ENCODE data around the gene OR12D3.
"Not testable (repeated sequence)": the region's sequence is repeated elsewhere in the genome, so short reads cannot be mapped to it uniquely, and the experiment has no call there.

OR12D3 gene

DNA sequence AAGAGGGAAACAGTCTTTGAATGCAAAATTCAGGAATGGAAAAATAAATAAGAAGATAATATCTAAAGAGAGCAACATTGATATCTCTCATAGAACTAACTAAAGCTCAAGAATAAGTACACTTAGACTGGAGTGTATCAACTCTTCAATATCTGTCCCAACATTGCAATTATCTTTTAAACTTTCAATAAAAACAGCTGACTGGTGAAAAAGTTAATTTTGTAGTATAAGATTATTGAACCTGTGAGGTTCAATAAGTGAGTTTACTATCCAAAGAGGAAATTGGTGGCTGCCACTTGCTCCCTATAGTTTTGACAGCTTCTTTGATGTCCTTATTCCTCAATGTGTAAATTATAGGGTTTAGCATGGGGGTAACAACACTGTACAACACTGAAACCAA, 20.1 kb downstream of the OR12D3 start:
- no peaks in the 10 kb centered on the region for H3K36me3 ChIP-seq (ENCODE audit: control insufficient read depth, insufficient read depth, low read length)
- H3K9me3 ChIP-seq (ENCODE audit: control insufficient read depth, insufficient read depth, low read length), result no peaks in the 10 kb centered on the region
- H3K27me3 ChIP-seq (ENCODE audit: control insufficient read depth, insufficient read depth, low read length), result no peaks in the 10 kb centered on the region
- no peak overlapping the region for H3K9ac ChIP-seq (ENCODE audit: low read depth, low read length)
- no peak overlapping the region for H3K4me3 ChIP-seq (ENCODE audit: low read depth, low read length)
- no peaks in the 10 kb centered on the region for H3K4me1 ChIP-seq (ENCODE audit: control insufficient read depth, insufficient read depth, low read length)

DNA sequence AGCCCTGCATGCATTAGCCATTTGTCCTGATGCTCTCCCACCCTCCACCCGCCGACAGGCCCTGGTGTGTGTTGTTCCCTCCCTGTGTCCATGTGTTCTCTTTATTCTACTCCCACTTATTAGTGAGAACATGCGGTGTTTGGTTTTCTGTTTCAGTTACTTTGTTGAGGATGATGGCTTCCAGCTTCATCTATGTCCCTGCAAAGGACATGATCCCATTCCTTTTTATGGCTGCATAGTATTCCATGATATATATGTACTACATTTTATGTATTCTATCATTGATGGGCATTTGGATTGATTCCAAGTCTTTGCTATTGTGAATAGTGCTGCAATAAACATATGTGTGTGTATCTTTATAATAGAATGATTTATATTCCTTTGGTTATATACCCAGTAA, 25.7 kb downstream of the OR12D3 start:
- H3K4me1 ChIP-seq (ENCODE audit: control insufficient read depth, insufficient read depth, low read length); H3K9me3 ChIP-seq (ENCODE audit: control insufficient read depth, insufficient read depth, low read length); H3K27me3 ChIP-seq (ENCODE audit: control insufficient read depth, insufficient read depth, low read length); H3K4me3 ChIP-seq (ENCODE audit: low read depth, low read length); H3K36me3 ChIP-seq (ENCODE audit: control insufficient read depth, insufficient read depth, low read length); H3K9ac ChIP-seq (ENCODE audit: low read depth, low read length): not testable (repeated sequence)

DNA sequence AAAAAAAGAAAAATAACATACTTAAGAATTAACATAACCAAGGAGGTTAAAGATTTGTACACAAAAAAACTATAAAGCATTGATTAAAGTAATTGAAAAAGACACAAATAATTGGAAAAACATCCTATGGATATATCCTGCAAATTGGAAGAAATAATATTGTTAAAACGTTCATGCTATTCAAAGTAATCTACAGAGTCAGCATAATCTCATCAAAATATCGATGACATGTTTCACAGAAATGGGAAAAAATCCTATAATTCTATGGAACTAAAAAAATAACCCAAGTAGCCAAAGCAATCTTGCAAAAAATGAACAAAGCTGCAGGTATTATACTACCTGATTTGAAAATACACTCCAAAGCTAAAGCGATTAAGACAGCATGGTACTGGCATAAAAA, 29.7 kb downstream of the OR12D3 start:
- Histone ChIP-seq H3K27me3 (ENCODE audit: control insufficient read depth, insufficient read depth, low read length) (no peaks in the 10 kb centered on the region), H3K9me3 (ENCODE audit: control insufficient read depth, insufficient read depth, low read length) (no peaks in the 10 kb centered on the region), H3K4me1 (ENCODE audit: control insufficient read depth, insufficient read depth, low read length) (no peaks in the 10 kb centered on the region), H3K9ac (ENCODE audit: low read depth, low read length) (no peak overlapping the region), H3K4me3 (ENCODE audit: low read depth, low read length) (no peak overlapping the region), H3K36me3 (ENCODE audit: control insufficient read depth, insufficient read depth, low read length) (no peaks in the 10 kb centered on the region)

DNA sequence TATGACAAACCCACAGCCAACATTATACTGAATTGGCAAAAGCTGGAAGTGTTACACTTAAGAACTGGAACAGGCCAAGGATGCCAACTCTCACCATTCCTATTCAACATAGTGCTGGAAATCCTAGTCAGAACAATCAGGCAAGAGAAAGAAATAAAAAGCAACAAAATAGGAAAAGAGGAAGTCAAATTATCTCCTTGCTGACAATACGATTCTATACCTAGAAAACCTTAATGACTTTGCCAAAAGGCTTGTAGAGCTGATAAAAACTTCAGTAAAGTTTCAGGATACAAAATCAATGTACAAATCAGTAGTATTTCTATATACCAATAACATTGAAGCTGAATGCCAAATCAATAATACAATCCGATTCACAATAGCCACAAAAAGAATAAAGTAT, 38.8 kb downstream of the OR12D3 start:
- Histone ChIP-seq H3K4me1 (ENCODE audit: control insufficient read depth, insufficient read depth, low read length) (no peaks in the 10 kb centered on the region), H3K4me3 (ENCODE audit: low read depth, low read length) (no peak overlapping the region), H3K9ac (ENCODE audit: low read depth, low read length) (no peak overlapping the region), H3K36me3 (ENCODE audit: control insufficient read depth, insufficient read depth, low read length) (no peaks in the 10 kb centered on the region), H3K27me3 (ENCODE audit: control insufficient read depth, insufficient read depth, low read length) (no peaks in the 10 kb centered on the region), H3K9me3 (ENCODE audit: control insufficient read depth, insufficient read depth, low read length) (no peaks in the 10 kb centered on the region)

DNA sequence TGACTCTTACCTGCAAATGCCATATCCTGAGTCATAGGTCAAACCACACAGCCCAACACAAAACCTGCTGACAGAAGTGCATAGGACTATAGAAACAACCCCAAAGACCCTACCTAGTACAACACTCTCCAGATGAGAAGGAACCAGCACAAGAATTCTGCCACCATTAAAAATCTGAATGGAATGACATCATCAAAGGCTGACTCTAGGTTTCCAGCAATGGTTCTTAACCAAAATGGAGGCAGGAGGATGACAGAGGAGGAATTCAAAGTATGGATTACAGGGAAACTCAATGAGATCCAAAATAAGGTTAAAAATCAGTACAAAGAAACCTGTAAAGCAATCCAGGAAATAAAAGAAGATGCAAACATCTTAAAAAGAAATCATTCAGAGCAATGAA, 42.4 kb downstream of the OR12D3 start:
- Histone ChIP-seq H3K9me3 (ENCODE audit: control insufficient read depth, insufficient read depth, low read length) (no peaks in the 10 kb centered on the region), H3K27me3 (ENCODE audit: control insufficient read depth, insufficient read depth, low read length) (no peaks in the 10 kb centered on the region), H3K36me3 (ENCODE audit: control insufficient read depth, insufficient read depth, low read length) (no peaks in the 10 kb centered on the region), H3K9ac (ENCODE audit: low read depth, low read length) (no peak overlapping the region), H3K4me3 (ENCODE audit: low read depth, low read length) (no peak overlapping the region), H3K4me1 (ENCODE audit: control insufficient read depth, insufficient read depth, low read length) (no peaks in the 10 kb centered on the region)

DNA sequence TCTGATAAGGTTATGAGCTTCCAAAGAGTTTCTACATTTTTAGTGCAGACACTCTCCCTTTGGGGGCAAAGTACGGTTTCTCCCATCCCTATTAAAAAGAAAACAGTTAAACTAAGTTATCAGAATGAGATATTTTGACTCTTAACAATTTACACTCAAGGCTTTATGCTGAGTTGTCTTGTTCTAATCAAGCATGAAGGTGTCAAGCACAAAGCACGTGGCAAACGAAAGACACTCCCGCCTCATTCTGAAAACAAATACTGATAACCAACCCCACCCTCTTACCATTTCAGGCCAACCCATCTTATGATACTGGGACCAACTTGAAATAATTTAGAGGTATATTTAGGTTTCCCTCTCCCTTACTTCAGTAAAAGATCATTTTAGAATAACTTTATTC, 49.3 kb downstream of the OR12D3 start:
- H3K9ac ChIP-seq (ENCODE audit: low read depth, low read length), result no peak overlapping the region
- no peaks in the 10 kb centered on the region for H3K36me3 ChIP-seq (ENCODE audit: control insufficient read depth, insufficient read depth, low read length)
- H3K27me3 ChIP-seq (ENCODE audit: control insufficient read depth, insufficient read depth, low read length), result no peaks in the 10 kb centered on the region
- H3K9me3 ChIP-seq (ENCODE audit: control insufficient read depth, insufficient read depth, low read length), result no peaks in the 10 kb centered on the region
- H3K4me1 ChIP-seq (ENCODE audit: control insufficient read depth, insufficient read depth, low read length), result no peaks in the 10 kb centered on the region
- H3K4me3 ChIP-seq (ENCODE audit: low read depth, low read length), result no peak overlapping the region

Measured in iPS-15b (cell line).